Muscle layer of duodenum (tissue), 2 donors: Measurements from ENCODE around the gene NRF1.

Source experiments
- H3K27ac ChIP-seq: one replicate; pipeline ENCODE4 v1.7.0; 2013; ENCODE audit warnings: mild to moderate bottlenecking, low read length
- H3K27me3 ChIP-seq: one replicate; pipeline ENCODE4 v1.7.0; 2013; ENCODE audit warnings: low read depth, mild to moderate bottlenecking, control low read depth, low read length
- H3K36me3 ChIP-seq, 2 donors: one replicate each; pipeline ENCODE4 v1.7.0; 2013; ENCODE audit warnings: low read length in 2 of 2, control low read depth in 1 of 2, mild to moderate bottlenecking in 1 of 2; ENCODE audit not compliant: insufficient read depth in 2 of 2, control insufficient read depth in 1 of 2
- H3K4me1 ChIP-seq, 2 donors: one replicate each; pipeline ENCODE4 v1.7.0; 2013; ENCODE audit warnings: low read length in 2 of 2, mild to moderate bottlenecking in 2 of 2, control low read depth in 1 of 2, moderate library complexity in 1 of 2; ENCODE audit not compliant: insufficient read depth in 2 of 2, control insufficient read depth in 1 of 2
- H3K4me3 ChIP-seq, 2 donors: one replicate each; pipeline ENCODE4 v1.7.0; 2013; ENCODE audit warnings: low read length in 2 of 2, low read depth in 1 of 2, mild to moderate bottlenecking in 1 of 2
- H3K9me3 ChIP-seq, 2 donors: one replicate each; pipeline ENCODE4 v1.7.0; 2013; ENCODE audit warnings: low read length in 2 of 2, control low read depth in 1 of 2, mild to moderate bottlenecking in 1 of 2; ENCODE audit not compliant: control insufficient read depth in 1 of 2
- donor health status: healthy.

The NRF1 gene

GRCh38 chr7:129607471-129608120 lies 3.9 kb upstream of the NRF1 start:
- H3K27ac ChIP-seq = no peak overlapping the region
- H3K36me3 ChIP-seq = peaks cover 6 to 8% of the 10 kb centered on the region in 2 donors
- H3K27me3 ChIP-seq = no peaks in the 10 kb centered on the region
- no peak overlapping the region for H3K4me3 ChIP-seq
- no peaks in the 10 kb centered on the region for H3K9me3 ChIP-seq
- peaks cover 6 to 14% of the 10 kb centered on the region in 2 donors for H3K4me1 ChIP-seq

- Histone ChIP-seq H3K27ac (no peak overlapping the region), H3K4me3 (no peak overlapping the region), H3K9me3 (no peaks in the 10 kb centered on the region), H3K27me3 (no peaks in the 10 kb centered on the region), H3K36me3 (peaks cover 6 to 8% of the 10 kb centered on the region in 2 donors), H3K4me1 (peaks cover 6 to 27% of the 10 kb centered on the region in 2 donors)
These were observed 1.9 kb upstream of the NRF1 start for GRCh38 chr7:129609666-129610065.

- H3K27ac ChIP-seq = peak overlapping the region; percentile 96
- peaks cover 10 to 30% of the 10 kb centered on the region in 2 donors for H3K4me1 ChIP-seq
These were observed 743 bp upstream of the NRF1 start for GRCh38 chr7:129610709-129611245.

DNA sequence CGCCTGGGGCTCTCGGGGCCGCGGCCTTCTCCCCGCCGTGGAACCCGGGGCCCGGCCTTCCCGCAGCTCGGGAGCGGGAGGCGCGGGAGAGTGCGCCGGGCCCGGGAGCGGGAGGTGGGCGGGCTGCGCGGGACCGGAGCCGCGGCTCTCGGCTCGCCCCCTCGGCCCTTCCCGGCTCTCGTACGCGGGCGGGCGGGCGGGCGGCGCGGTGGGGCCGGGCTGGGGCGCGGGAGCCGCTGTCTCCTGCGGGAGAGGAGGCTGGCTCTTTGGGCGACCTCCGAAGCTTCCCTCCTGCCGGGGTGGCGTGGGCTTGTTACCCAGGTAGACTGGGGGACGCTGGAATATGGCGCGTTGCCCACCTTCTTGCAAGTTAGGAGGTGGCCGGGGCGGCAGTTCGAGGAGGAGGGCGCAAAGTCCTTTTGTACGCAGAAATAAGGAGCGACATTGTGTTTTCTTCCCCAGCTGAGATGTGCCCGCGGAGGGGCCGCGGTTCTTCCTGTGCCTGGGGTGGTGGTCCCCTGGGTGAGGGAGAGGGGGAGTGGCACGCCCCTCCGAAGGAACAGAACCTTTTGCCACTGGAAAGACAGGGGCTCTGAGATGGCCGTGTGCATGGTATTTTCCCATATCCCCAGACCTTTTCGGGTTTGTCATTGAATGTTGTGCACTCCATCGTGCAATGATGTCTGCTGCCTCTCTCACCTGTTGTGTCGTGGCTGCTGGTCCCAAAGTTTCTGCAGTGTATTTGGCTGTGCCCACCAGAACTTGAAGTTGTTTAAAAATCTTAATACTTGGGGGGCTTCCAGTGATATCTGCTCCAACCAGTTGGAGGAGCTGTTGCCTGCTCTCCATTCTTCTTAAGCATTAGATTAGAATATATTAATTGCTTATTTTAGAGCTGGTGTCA lies 844 bp downstream of the NRF1 start:
- peaks cover 18 to 30% of the 10 kb centered on the region in 2 donors for H3K4me1 ChIP-seq

More at GRCh38 chr7:129610709-129611245, 743 bp upstream of the NRF1 start:
- peaks cover 6 to 8% of the 10 kb centered on the region in 2 donors for H3K36me3 ChIP-seq
- H3K9me3 ChIP-seq = no peaks in the 10 kb centered on the region
- no peaks in the 10 kb centered on the region for H3K27me3 ChIP-seq
- H3K4me3 ChIP-seq = peak overlapping the region; percentile 97 to 99

DNA sequence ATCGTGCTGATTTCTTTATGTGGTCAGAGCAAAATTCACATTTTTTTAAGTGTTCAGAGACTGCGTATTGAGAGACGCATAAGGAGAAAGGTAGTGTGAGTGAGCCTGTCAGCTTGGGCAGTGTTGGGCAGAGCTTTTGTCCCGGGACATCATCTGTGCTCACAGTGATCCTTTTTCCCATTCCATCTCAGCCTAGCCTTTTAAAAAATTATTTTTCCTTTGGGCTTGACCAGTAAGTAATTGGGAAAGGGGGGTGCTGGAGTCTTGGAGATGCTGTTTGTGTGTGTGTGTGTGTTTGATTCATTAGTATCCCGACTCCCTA lies 1.5 kb downstream of the NRF1 start:
- peaks cover 6 to 8% of the 10 kb centered on the region in 2 donors for H3K36me3 ChIP-seq
- H3K4me3 ChIP-seq = peak overlapping the region; percentile 84 to 97
- no peaks in the 10 kb centered on the region for H3K9me3 ChIP-seq
- H3K4me1 ChIP-seq = peaks cover 18 to 30% of the 10 kb centered on the region in 2 donors
- no peaks in the 10 kb centered on the region for H3K27me3 ChIP-seq
- H3K27ac ChIP-seq = peak overlapping the region; percentile 83

More for the DNA sequence above, 844 bp downstream of the NRF1 start:
- H3K9me3 ChIP-seq = no peaks in the 10 kb centered on the region
- peak overlapping the region; percentile 83 for H3K27ac ChIP-seq
- H3K27me3 ChIP-seq = no peaks in the 10 kb centered on the region
- peaks cover 6 to 8% of the 10 kb centered on the region in 2 donors for H3K36me3 ChIP-seq
- H3K4me3 ChIP-seq = peak overlapping the region; percentile 84 to 97

GRCh38 chr7:129615018-129615417 lies 3.5 kb downstream of the NRF1 start:
- Histone ChIP-seq H3K27ac (peak overlapping the region; percentile 28), H3K36me3 (no peaks in the 10 kb centered on the region), H3K4me3 (no peak overlapping the region), H3K4me1 (peaks cover 18 to 26% of the 10 kb centered on the region in 2 donors), H3K27me3 (no peaks in the 10 kb centered on the region), H3K9me3 (no peaks in the 10 kb centered on the region)

DNA sequence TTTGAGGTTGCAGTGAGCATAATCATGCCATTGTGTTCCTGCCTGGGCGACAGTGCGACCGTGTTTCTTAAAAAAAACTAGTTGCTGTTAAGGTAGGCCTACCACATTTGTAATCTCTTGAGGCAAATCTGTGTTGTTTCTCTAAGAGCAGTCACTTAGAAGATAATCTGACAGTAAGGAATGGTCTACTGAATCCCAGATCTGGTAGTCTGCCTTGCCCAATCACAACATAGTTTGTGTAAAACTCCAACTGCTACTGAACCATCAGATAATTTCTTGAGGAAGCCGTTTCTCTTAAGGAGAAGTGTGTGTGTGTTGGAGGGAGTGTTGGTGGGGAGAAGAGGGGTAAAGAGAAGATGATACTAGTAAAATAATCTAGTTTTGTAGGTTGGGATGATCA lies 5.0 kb downstream of the NRF1 start:
- Histone ChIP-seq H3K4me1 (peaks cover 12 to 16% of the 10 kb centered on the region in 2 donors), H3K27ac (no peak overlapping the region), H3K36me3 (no peaks in the 10 kb centered on the region), H3K4me3 (no peak overlapping the region), H3K27me3 (no peaks in the 10 kb centered on the region), H3K9me3 (no peaks in the 10 kb centered on the region)

GRCh38 chr7:129617178-129617577 lies 5.7 kb downstream of the NRF1 start:
- Histone ChIP-seq H3K27me3 (no peaks in the 10 kb centered on the region), H3K4me3 (no peak overlapping the region), H3K27ac (no peak overlapping the region), H3K4me1 (peaks cover 12 to 16% of the 10 kb centered on the region in 2 donors), H3K36me3 (no peaks in the 10 kb centered on the region), H3K9me3 (no peaks in the 10 kb centered on the region)

- Histone ChIP-seq H3K36me3 (no peaks in the 10 kb centered on the region), H3K27ac (no peak overlapping the region), H3K27me3 (no peaks in the 10 kb centered on the region), H3K4me3 (no peak overlapping the region), H3K4me1 (peaks cover 12 to 16% of the 10 kb centered on the region in 2 donors), H3K9me3 (no peaks in the 10 kb centered on the region)
These were observed 6.1 kb downstream of the NRF1 start for GRCh38 chr7:129617652-129618051.

DNA sequence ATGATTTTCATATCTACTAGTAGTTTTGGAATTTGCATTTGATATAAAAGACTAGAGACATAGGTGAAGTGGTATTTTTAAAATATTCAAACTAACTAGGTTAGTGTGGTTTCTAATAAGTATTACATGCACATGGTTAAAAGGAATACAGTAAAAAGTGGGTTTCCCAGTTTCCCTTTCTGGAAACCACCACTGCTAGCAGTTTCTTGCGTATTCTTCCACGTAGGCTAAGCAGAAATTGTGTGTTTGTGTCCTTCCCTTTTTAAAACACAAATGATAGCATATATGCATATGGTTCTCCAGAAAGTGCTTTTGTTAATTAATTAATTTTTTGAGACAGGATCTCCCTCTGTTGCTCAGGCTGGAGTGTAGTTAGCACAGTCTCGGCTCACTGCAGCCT lies 15.4 kb downstream of the NRF1 start:
- Histone ChIP-seq H3K36me3 (no peaks in the 10 kb centered on the region), H3K9me3 (no peaks in the 10 kb centered on the region), H3K27ac (no peak overlapping the region), H3K27me3 (no peaks in the 10 kb centered on the region), H3K4me1 (peaks cover 0 to 4% of the 10 kb centered on the region in 2 donors), H3K4me3 (no peak overlapping the region)

GRCh38 chr7:129630341-129630740 lies 18.8 kb downstream of the NRF1 start:
- peaks cover 0 to 4% of the 10 kb centered on the region in 2 donors for H3K4me1 ChIP-seq

More at GRCh38 chr7:129630341-129630740, 18.8 kb downstream of the NRF1 start:
- no peaks in the 10 kb centered on the region for H3K27me3 ChIP-seq
- H3K4me3 ChIP-seq = no peak overlapping the region
- no peaks in the 10 kb centered on the region for H3K9me3 ChIP-seq
- no peaks in the 10 kb centered on the region for H3K36me3 ChIP-seq
- H3K27ac ChIP-seq = no peak overlapping the region
